GM10266 (cell line): Measurements from ENCODE around the gene ACSL4.
A peak's percentile ranks its signal among the peaks of the same experiment; 100 is the strongest.

ENCODE experiments used
- DNase-seq: peaks from one replicate; pipeline ENCODE4 v3.0.0; 2012; ENCODE audit errors: extremely low spot score
- CTCF ChIP-seq: IDR thresholded peaks from 2 replicates; pipeline ENCODE4 v1.5.1; 2012; ENCODE audit warnings: mild to moderate bottlenecking, low read depth; ENCODE audit not compliant: control insufficient read depth, insufficient read depth; ENCODE audit errors: missing control alignments

Gene ACSL4

DNA sequence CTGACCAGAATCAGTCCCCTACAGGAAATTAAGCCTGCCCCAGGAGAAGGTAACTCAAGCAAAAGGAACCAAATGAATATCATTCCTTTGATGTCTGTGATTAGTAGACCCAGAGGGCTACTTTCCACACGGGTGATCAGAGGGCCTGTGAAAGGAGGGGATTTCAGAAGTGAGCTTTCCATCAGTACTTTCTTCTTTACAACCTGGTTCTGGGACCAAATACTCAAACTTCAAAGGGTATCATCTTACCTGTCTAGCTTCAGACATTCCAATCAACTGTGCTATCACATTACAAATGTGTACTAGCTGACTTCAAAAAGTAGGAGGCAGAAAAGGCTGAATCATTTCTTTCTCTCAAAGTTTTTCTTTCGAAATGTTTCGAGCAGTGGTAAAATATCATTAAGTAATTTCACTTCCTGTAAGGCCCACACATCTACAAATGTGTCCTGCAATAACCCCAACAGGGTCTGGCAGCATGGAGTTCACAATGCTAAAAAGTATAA lies 23.9 kb downstream of the ACSL4 start:
- peak; percentile 14 for DNase-seq
- no peak for TF ChIP-seq CTCF

GRCh38 chrX:109707720-109708119 lies 25.3 kb downstream of the ACSL4 start:
- TF ChIP-seq CTCF: no peak
- no peak for DNase-seq

GRCh38 chrX:109707319-109707718 lies 25.7 kb downstream of the ACSL4 start:
- no peak for TF ChIP-seq CTCF
- DNase-seq: no peak

- DNase-seq: no peak
- no peak for TF ChIP-seq CTCF
Observed at GRCh38 chrX:109704563-109704962, 28.5 kb downstream of the ACSL4 start.

GRCh38 chrX:109697855-109698254 lies 35.2 kb downstream of the ACSL4 start:
- no peak for DNase-seq
- no peak for TF ChIP-seq CTCF

GRCh38 chrX:109696146-109696740 lies 36.8 kb downstream of the ACSL4 start:
- DNase-seq: no peak

More at GRCh38 chrX:109696146-109696740, 36.8 kb downstream of the ACSL4 start:
- no peak for TF ChIP-seq CTCF
